OCI-M2 (cell line): ENCODE results near the gene ALDOC.
"Not testable (repeated sequence)": the region's sequence is repeated elsewhere in the genome, so short reads cannot be mapped to it uniquely, and the experiment has no call there.

Experiments used
- DNase-seq: peaks from one replicate; lab custom pipeline; 2025; ENCODE audit not compliant: unreplicated experiment; lab: John Stamatoyannopoulos, UW

ALDOC gene

GRCh38 chr17:28576758-28577465 lies at the start of gene ALDOC:
ALDOC (minus strand) TSS chr17:28576895; CDS start chr17:28575532, 1,363 bp downstream.
- DNase-seq: no peak

- DNase-seq: no peak
Measured at GRCh38 chr17:28624148-28624547, 47.5 kb upstream of the ALDOC start.

- DNase-seq: no peak
Measured at GRCh38 chr17:28623696-28624095, 47.0 kb upstream of the ALDOC start.

GRCh38 chr17:28622186-28622585 lies 45.5 kb upstream of the ALDOC start:
- no peak for DNase-seq

- DNase-seq: no peak
Measured at GRCh38 chr17:28620010-28620409, 43.3 kb upstream of the ALDOC start.

- DNase-seq: no peak
Measured at GRCh38 chr17:28618464-28618863, 41.8 kb upstream of the ALDOC start.

GRCh38 chr17:28616281-28616680 lies 39.6 kb upstream of the ALDOC start:
- no peak for DNase-seq

- DNase-seq: no peak
Measured at GRCh38 chr17:28615260-28615940, 38.7 kb upstream of the ALDOC start.

- DNase-seq: no peak
Measured at GRCh38 chr17:28613931-28614381, 37.3 kb upstream of the ALDOC start, which contains the start of gene RSKR. RSKR (minus strand) TSS chr17:28614185; CDS start chr17:28614161, 24 bp downstream.

- DNase-seq: no peak
Measured at GRCh38 chr17:28612936-28613872, 36.5 kb upstream of the ALDOC start.

GRCh38 chr17:28612531-28612930 lies 35.8 kb upstream of the ALDOC start:
- DNase-seq: no peak

- DNase-seq: no peak
Measured at GRCh38 chr17:28610376-28610775, 33.7 kb upstream of the ALDOC start.

- DNase-seq: not testable (repeated sequence)
Measured at GRCh38 chr17:28604031-28604430, 27.3 kb upstream of the ALDOC start.

- peak; percentile 38 for DNase-seq
Measured at GRCh38 chr17:28599311-28600184, 22.9 kb upstream of the ALDOC start.

GRCh38 chr17:28598799-28599310 lies 22.2 kb upstream of the ALDOC start, which contains the start of gene SPAG5:
SPAG5 (minus strand) TSS chr17:28599025; CDS start chr17:28598946, 79 bp downstream.
- no peak for DNase-seq

GRCh38 chr17:28598389-28598788 lies 21.7 kb upstream of the ALDOC start:
- DNase-seq: no peak

GRCh38 chr17:28597606-28598383 lies 21.1 kb upstream of the ALDOC start:
- no peak for DNase-seq

- no peak for DNase-seq
Measured at GRCh38 chr17:28592260-28592659, 15.6 kb upstream of the ALDOC start.

- no peak for DNase-seq
Measured at GRCh38 chr17:28585851-28586250, 9.2 kb upstream of the ALDOC start.
